HCEC 1CT (cell line): ENCODE results near the gene RMND5B.
A peak's percentile ranks its signal among the peaks of the same experiment; 100 is the strongest.
"Not testable (repeated sequence)": the region's sequence is repeated elsewhere in the genome, so short reads cannot be mapped to it uniquely, and the experiment has no call there.

Source experiments
- DNase-seq: peaks from one replicate; pipeline ENCODE4 v3.0.0-alpha.2; 2017

RMND5B gene, protein sequence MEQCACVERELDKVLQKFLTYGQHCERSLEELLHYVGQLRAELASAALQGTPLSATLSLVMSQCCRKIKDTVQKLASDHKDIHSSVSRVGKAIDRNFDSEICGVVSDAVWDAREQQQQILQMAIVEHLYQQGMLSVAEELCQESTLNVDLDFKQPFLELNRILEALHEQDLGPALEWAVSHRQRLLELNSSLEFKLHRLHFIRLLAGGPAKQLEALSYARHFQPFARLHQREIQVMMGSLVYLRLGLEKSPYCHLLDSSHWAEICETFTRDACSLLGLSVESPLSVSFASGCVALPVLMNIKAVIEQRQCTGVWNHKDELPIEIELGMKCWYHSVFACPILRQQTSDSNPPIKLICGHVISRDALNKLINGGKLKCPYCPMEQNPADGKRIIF

DNA sequence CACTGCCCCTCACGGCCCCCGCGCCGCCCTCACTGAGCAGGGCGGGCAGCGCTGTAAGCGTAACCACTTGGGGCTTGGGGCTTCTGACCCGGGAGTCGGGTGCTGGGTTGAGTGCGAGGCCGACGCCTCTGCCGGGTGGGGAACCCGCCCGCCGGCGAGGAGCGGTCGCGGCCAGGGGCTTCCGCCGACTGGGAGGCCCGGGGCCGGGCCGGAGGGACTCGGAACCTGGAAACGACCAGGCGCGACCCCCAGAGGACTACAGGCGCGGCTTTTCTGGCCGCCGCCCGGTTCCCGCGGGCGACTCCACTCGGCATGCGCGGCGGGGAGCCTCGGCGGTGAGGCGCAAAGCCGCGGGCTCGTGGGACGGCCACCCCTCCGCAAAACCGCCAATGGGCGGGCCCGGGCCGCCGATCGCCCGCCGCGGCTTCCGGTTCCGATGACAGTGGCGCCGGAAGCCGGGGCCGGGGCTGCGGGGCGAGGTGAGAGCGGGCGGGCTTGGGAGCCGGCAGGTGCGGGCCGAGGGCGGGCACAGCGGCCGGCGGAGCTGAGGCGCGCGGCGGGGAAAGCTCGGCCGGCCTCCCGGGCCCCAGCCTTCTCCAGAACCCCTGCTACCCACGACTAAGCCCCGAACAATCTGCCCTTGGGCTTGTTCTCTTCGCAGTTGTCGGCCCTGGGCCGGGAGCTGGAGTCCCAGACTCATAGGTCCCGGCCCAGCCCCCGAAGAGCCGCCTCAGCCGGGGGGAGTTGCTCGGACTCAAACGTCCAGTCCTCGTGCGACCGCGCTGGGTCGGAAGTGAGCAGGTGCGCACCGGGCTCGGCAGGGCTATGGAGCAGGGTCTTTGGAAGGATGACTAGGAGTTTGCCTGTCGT lies at the start of gene RMND5B:
Gene RMND5B, plus strand, starts transcription at position 439 of the 870 bp plus-strand sequence. CDS start 7,106 bp downstream, outside the sequence.
- peak; percentile 77 for DNase-seq

DNA sequence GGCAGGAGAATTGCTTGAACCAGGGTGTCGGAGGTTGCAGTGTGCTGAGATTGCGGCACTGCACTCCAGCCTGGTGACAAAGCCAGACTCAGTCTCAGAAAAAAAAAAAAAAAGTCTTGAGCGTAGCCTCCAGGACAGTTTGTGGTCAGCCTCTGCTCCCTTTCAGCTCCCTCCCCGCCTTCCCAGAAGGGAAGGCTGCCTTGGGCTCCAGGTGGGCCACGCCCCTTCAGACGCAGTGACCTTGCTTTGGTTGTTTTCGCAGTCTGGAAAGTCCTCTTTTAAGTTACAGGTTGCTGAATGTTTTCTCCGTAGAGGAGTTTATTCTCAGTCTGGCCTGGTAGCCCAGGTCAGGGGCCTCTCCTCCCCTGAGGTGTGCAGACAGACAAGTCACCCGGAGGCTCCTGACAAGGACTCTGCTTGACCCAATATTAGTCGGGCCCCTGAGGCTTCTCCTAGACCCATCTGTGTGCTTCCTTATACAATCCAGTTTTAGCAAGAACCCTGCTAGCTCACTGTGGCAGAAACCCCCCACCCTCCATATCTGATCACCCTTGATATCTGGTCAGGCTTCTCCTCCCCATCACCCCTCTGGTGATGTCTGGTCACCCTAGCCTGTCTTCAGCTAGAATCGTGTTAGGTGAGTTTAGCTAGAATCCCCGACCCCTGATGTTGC lies 49.1 kb upstream of the RMND5B start:
- DNase-seq: no peak

DNA sequence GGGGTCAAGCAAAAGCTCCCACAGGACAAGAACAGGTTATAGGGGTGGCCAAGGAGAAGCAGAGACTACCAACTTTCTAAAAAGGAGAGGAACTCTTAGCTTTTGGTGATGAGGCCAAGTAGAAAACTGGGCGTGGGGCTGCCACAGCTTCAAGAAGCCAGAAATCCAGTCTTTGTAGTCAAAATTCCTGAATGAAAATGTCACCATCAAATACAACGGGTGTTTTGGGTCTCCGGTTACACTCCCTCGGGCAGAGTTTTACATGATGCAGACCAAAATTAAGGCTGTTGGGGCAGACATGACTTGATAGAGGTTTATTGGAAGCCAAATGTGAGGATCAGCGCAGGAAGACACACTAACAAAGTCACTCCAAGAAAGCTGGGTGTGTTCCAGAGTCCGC lies 46.9 kb upstream of the RMND5B start:
- no peak for DNase-seq

DNA sequence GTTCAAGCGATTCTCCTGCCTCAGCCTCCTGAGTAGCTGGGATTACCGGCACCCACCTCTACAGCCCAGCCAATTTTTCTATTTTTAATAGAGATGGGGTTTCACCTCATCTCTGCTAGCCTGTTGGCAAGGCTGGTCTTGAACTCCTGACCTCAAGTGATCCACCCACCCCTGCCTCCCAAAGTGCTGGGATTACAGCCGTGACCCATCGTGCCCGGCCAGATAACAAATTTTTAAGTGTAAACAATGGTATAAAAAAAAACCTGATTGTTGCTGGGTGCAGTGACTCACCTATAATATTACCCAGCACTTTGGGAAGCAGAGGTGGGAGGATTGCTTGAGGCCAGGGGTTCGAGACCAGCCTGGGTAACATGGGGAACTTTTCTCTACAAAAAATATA lies 45.5 kb upstream of the RMND5B start:
- no peak for DNase-seq

DNA sequence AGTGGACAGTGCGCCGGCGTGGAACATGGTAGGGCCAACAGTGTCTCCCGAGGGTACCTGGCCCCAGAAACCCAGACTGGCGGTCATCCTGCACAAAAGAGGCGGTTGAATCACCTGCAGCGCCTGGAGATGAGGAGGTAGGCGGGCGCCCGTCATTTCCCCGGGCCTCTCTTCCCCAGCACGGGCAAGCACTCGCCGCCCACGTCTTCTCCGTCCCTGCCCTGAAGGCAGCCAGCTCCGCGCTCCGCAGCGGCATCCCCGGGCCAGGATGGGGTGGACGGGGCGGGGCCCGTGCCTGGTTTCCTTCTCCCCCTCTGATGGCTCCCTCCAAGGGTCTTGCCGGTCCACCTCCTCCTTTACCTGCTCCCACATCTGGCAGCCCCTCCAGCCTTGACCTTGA lies 44.5 kb upstream of the RMND5B start:
- DNase-seq: no peak

DNA sequence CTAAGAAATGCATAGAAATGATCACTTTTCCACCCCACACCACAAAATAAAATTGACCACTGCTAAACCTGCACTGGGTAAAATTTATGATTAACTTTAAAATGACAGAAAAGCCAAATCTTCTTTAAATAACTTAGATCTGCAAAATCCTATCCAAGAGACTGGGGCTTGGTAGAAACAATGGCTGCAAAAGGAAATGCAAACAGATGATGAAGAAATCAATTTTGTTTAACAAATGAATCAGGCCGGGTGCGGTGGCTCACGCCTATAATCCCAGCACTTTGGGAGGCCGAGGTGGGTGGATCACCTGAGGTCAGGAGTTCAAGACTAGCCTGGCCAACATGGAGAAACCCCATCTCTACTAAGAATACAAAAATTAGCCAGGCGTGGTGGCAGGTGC lies 43.6 kb upstream of the RMND5B start:
- DNase-seq: not testable (repeated sequence)

DNA sequence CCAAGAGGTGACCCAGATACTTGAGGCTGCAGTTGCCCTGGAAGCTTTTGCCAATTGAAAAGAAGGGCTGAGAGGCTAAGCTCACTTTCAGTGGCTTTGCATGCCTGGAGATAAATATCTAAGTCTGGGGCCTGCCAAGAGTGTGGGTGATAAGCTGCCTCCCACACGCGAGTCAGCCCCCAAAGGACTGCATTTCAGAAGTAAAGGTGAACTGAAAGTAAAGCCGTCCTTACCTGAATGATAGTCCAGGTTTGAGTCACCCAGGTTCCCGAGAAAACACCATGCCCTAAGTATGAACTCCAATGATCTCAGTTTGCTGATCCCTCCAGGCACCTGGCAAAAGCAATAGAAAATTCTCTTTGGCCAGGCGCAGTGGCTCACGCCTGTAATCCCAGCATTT lies 40.0 kb upstream of the RMND5B start:
- DNase-seq: no peak

DNA sequence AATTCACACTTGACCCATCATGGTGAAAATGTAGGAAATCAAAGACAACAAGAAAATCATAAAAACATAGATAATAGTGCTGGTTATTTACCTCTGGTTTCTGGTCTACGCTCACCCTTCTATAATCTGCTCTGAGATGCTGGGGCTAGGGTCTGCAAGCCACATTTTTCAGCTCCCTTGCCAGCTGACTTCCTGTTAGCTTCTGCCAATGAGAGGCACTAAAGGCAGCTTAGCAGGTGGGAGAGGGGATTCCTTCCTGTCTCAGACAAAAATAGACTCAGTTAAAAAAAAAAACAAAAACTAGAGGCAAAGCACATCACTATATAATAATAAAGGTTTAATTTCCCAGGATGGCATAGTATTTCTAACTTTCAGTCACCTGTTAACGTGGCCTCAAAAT lies 37.7 kb upstream of the RMND5B start:
- DNase-seq: no peak

DNA sequence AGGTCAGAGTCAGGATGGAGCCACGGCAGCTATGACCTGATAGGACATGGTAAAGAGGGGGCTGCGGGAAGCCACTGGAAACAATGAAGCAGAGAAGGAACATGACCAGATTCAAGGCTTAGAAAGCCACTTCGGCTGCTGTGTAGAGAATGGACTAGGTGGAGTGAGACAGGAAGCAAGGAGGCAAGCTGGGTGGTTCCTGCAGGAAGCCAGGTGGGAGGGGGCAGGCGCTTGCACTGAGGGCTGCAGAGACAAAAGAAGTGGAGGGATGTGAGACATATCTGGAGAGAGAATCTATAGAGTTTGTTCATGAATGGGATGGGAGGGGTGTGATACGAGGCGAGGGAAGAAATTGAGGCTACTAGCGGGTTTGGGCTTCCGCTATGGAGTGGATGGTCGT lies 36.5 kb upstream of the RMND5B start:
- DNase-seq: no peak

DNA sequence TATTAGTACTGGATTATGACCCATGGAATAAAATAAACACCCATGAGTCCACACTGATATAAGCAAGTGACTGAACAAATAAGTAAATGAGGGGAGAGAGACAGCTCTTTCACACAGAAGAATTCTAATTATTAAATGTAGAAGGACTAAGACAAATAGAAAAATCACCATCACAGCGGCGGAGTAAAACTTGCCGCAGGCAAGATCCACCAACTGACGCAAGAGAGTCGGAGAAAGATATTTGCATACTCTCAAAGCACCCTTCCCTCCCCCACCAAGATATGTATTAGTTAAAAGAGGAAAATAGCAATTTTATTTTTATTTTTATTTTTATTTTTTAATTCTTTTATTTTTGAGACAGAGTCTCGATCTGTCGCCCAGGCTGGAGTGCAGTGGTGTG lies 32.1 kb upstream of the RMND5B start:
- DNase-seq: no peak

DNA sequence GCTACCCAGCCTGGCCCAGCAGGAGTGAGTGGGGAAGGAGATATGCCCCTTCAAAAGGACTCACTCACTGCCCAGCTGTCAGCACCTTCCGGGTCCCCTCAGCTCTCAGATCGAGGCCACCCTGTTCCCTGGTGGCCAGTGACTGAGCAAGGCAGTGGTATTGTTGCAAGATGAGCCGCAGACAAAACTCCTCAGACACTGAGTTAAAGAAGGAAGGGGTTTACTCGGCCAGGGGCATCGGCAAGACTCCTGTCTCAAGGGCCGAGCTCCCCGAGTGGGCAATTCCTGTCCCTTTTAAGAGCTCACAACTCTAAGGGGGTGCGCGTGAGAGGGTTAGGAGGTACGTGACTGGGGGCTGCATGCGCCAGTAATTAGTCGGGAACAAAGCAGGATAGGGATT lies 27.2 kb upstream of the RMND5B start:
- no peak for DNase-seq

DNA sequence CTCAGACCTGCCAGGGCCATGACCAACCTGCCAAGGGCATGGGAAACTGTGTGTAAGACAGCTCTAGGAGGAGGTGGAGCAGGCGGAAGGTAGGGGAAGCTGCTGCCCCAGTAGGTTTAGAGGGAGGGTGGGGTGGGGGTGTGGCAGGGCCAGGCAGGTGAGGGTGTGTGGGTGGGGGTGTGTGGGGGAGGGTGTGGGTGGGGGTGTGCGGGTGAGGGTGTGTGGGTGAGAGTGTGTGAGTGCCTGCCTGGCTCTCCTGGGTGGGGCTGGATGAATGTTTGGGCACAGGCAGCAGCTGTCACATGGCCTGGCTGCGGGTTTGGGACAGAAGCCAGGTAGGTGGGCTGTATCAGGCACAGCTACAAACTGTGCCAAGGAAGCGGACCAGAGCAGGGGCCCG lies 26.3 kb upstream of the RMND5B start:
- DNase-seq: no peak

DNA sequence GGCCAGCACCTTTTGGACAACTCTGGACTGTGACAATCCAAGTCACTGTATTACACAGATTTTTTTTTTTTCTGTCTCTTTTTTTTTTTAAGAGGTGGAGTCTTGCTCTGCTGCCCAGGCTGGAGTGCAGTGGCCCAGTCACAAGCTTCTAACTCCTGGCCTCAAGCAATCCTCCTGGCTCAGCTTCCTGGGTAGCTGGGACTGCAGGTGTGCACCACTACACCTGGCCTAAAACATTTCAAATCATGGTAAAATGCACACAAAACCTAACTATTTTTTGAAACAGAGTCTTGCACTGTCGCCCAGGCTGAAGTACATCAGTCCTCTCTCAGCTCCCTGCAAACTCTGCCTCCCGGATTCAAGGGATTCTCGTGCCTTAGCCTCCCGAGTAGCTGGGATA lies 24.7 kb upstream of the RMND5B start:
- no peak for DNase-seq

DNA sequence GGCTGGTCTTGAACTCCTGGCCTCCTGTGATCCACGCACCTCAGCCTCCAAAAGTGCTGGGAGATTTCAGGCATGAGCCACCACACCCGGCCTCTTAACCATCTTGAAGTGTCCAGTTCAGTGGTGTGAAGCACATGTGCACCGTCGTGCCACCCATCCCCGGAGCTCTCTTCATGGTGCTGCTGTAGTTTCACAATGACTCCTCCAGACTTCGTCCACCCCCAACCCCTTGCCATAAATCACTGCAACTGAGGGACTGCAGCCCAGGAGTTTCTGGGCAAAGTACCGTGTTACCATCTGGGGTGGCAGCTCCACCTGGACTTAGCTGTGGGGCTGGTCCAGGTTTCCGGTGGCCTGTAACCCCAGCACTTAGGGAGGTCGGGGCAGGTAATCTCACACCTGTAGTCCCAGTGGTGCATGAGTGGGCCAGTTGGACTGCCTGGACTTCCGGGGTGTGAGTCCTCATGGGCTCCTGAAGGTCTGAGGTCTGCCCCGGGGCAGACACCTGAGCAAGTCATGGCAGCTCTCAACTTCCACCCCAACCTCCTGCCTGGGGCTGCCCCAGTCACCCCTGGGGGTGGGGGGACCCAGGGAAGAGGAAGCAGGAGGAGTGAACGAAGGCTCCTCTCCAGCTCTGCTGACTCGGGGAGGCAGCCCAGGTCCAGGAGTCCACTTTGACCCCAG lies 24.1 kb upstream of the RMND5B start:
- no peak for DNase-seq

DNA sequence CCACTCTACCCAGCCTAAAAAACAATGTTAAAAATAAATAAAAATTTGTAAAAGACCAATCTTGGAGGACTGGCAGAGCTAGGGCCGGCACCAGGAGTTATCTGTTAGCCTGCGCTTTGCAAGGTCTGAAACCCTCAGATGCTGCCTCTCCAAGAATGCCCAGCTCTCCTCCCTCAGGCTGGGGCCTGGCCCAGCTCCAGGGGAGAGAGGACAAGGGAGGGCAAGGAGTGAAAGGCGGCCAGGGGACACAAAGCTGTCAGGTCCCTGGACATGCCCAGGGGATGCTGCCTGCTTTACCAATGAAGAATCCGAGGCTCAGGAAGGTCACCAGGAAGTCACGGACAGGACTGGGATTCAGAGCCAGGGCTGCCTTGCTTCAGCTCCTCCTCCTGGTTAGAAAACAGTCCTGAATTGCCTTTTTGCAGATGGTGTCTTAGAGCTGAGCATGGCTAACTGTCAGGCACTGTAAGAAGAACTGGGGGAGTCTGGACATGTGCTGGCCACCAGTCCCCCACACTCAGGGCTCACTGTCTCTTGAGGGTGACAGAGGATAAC lies 23.0 kb upstream of the RMND5B start:
- no peak for DNase-seq

DNA sequence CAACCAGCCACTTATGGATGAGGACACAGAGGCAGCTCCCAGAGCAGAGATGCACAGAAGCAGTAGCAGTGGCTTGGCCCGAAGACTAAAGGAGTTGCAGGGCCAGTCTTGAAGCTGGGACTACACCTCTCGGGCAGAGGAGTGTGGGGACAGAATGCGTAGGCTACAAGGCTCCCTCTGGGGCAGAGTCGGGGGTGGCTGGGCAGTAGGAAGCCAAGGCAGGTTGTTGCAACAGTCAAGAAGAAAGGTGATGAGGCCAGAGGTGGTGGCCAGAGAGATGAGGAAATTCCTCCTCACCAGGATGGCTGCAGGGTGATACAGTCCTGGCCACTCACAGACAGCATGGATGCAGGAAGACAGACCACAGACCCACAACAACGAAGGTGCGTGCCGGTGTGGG lies 22.4 kb upstream of the RMND5B start:
- no peak for DNase-seq

DNA sequence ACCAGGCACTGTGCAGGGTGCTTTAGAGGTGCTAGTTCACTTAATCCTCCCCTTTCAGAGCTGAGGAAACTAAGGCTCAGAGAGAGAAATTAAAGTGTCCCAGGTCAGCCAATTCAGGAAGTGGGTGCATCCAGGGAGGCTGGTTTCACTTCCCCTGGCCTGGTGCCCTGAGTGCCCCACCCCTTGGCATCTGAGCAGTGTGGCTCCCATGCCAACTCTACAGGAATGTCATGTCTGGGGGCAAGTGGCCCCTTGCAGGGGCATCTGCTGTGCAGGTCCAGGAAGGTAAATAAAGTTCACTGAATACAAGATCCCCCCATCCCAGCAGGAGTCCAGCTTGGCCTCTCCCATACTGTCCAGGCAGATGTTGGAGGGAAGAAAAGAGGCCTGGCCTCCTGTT lies 21.8 kb upstream of the RMND5B start:
- no peak for DNase-seq

DNA sequence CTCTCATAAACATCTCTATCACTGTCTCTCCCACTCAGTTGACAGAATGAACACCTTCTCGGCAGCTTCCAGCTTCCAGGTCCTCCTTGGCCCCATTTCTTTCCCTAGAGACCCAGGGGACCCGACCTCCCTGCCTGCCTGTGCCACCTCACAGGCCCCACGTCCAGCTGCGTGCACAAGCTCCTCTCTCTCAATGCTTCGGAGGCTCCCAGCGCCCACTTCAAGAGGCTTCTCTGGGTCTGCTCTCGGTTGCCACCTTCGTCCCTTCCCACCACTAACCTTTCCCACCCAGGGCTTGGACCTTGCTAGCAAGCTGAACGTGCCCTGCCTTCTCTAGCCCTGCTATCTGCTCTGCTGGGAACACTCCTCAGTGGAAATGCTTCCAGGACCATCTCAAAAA lies 20.3 kb upstream of the RMND5B start:
- DNase-seq: no peak

DNA sequence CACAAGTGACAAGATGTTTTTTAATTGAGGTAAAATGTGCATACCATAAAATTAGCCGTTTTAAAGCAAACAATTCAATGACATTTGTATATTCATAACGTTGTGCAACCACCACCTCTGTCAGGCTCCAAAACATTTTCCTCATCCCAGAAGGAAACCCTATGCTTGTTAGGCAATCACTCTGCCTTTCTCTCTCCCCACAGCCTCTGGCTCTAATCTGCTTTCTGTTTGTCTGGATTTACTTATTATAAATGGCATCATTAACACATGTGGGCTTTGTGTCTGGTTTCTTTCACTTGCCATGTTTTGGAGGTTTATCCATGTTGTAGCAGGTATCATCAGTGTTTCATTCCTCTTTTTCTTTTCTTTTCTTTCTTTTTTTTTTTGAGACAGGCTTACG lies 18.9 kb upstream of the RMND5B start:
- peak; percentile 19 for DNase-seq

DNA sequence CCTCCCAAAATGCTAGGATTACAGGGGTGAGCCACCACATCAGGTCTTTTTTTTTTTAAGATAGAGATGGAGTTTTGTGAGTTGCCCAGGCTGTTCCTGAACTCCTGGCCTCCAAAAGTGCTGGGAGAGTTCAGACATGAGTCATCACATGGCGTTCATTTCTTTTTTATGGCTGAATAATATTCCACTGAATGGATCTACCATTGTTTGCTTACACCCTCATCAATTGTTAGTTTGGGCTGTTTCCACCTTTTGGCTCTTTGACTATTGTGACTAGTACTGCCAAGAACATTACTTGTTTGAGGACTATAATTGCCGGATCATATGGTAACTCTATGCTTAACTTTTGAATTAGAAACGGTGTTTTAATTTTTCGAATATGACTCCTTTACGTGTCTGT lies 18.3 kb upstream of the RMND5B start:
- no peak for DNase-seq

DNA sequence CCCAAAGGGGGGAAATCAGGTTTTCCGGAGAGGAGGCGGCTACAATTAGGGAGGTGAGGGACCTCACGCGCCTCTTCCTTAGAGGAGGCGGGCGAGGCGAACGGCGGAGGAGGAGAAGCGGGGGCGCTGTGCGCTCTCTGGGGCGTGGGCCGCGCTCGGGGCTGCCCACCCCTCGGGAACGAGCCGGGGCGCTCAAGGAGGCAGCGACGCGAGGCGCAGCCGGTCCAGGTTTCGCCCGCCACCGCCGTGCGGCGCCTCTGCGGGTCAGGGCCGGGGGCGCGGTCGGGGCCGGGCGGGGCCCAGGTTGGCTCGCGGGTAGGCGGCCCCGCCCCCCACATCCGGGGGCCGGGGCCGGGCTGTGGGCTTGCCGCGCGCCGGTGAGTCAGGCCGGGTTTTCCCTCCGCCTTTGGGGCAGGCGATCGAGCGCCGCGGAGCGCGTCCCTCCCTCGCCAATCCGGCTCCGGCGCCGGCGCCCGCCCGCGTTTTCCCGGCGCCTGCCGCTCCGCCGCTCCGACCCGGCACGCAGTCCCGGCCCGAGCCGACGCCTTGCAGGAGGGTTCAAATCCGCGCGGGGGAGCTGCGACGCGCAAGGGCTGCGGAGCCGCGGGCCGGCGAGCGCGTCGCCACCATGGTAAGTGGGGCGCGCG lies 17.6 kb upstream of the RMND5B start, which contains the start of gene N4BP3:
Gene N4BP3, plus strand, starts transcription at position 392 of the 647 bp plus-strand sequence. CDS start 6,052 bp downstream, outside the sequence.
- no peak for DNase-seq

DNA sequence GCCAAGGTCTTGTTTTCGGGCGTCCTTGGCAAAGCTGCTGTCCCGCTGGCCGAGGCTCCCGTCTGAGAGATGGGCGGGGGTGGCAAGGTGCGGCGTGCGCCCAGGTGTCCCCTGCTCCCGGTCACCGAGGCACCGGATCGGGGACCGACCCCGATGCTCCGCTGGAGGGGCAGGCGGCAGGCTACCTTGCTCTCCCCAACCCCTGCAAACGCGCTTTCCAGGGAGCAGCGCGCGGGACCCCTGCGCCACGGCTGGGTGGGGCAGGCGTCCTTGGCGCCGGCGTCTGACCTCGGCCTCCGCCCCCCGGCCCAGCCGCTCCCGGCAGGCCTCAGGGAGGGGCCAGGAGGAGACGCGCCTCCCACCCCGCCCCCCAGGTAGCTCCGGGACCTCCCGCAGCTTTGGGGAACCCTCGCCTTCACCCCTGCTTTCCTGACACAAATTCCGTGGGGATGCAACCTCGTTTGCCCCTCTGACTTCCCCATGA lies 16.9 kb upstream of the RMND5B start:
- no peak for DNase-seq
